Measurements from ENCODE around the gene LAMA3. TPM values are rescaled to one million over a fixed set of nuclear protein-coding genes. Genes with fewer than 3 reads are reported as not detected.

Gene LAMA3
- total RNA-seq, 2 donors from 2014 or later = 9.3 to 21.1 TPM

- H3K9me3 ChIP-seq = no peaks in the 10 kb centered on the region
- no peaks in the 10 kb centered on the region for H3K27me3 ChIP-seq
- DNase-seq (no peak), ATAC-seq (no peak)
- no peak overlapping the region for H3K4me3 ChIP-seq
- no peak overlapping the region for H3K27ac ChIP-seq
- TF ChIP-seq POLR2A (IDR thresholded peaks at IDR 0.05) = no peak
- no peak for TF ChIP-seq CTCF (IDR thresholded peaks at IDR 0.05)
- 86 to 92% methylated on average over 2 of the region's 2 CpGs for WGBS, 2 donors
- H3K4me1 ChIP-seq = no peaks in the 10 kb centered on the region
- no peaks in the 10 kb centered on the region for H3K36me3 ChIP-seq (replicated peaks in 1 of 2; ENCODE audit: insufficient read depth in 1 of 2, low read depth in 2 of 2)
- intact Hi-C loops (cut with DNase I) = no loop called here
Measured at GRCh38 chr18:24003903-24004640, 314.8 kb downstream of the LAMA3 start.

Other genes with a start within 250 kb of the LAMA3 start
- gene RIOK3, start 236.2 kb upstream of the LAMA3 start, total RNA-seq = 10 to 100 TPM; 57.3 to 60.6 TPM
- 10 to 100 TPM in 1 of 2 donors, 1 to 10 TPM in 1; 9.9 to 15.5 TPM for gene RMC1, start 185.9 kb upstream of the LAMA3 start, total RNA-seq
- gene NPC1, start 102.9 kb upstream of the LAMA3 start, total RNA-seq = 10 to 100 TPM; 27.2 to 27.7 TPM
- 1 to 10 TPM in 1 of 2 donors, under 1 TPM in 1; 0.52 to 3.3 TPM for gene ANKRD29, start 26.5 kb upstream of the LAMA3 start, total RNA-seq